Measurements from ENCODE around the gene FCSK.
A peak's percentile ranks its signal among the peaks of the same experiment; 100 is the strongest.

The FCSK gene

DNA sequence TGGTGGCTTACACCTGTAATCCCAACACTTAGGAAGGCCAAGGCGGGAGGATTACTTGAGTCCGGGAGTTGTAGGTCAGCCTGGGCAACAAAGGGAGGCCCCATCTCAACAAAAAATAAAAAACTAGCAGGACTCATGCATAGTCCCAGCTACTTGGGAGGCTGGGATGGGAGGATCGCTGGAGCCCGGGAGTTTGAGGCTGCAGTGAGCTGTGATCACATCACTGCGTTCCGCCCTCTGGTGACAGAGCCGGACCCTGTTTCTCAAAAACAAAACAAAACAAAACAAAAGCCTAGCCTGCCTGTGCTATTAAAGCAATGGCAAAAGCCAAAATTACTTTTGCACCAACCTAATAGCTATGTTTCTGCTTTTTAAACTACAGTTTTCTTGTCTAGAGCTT lies 1.5 kb downstream of the FCSK start:
- no peak for DNase-seq (ENCODE audit: low spot score)

DNA sequence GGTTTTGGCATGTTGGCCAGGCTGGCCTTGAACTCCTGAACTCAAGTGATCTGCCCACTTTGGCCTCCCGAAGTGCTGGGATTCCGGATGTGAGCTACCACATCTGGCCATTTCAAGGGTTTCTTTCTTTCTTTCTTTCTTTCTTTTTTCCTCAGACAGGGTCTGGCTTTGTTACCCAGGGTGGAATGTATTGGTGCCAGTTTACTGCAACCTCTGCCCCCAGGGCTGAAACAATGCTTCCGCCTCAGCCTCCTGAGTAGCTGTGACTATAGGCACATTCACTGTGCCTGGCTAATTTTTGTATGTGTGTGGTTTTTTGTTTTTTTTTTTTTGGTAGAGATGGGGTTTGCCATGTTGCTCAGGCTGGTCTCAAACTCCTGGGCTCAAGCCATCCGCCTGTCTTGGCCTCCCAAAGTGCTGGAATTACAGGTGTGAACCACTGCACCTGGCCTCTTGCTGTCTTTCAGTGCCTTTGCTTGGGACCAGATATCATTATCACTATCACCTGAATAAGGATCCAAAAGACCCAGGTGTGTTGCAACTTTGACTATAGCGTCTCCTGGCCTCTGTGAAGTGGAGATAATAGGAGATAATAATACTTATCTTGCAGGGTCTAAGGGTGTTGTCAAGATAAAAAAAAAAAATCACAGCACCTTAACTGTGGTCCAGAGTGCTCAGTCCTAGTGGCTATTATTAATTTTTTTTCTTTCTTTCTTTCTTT lies 3.2 kb downstream of the FCSK start:
- no peak for DNase-seq (ENCODE audit: low spot score)

- no peak for DNase-seq (ENCODE audit: low spot score)
Measured at GRCh38 chr16:70460737-70461261, 6.4 kb downstream of the FCSK start.

GRCh38 chr16:70463235-70463634 lies 8.8 kb downstream of the FCSK start:
- no peak for DNase-seq (ENCODE audit: low spot score)

- DNase-seq (ENCODE audit: low spot score) = no peak
Measured at GRCh38 chr16:70465999-70466804, 11.8 kb downstream of the FCSK start.

DNA sequence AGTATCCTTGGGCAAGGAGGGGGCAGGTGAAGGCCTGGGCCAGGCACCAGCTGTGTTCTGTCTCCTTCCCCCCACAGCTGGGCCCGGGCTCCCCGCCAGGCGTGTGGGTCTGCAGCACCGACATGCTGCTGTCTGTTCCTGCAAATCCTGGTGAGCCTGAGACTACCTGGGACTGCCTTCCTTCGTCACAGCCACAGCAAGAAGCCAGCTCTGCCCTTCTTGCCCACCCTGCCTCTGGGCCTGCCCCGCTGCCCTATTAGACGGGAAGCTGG lies 12.3 kb downstream of the FCSK start:
- DNase-seq (ENCODE audit: low spot score) = no peak

DNA sequence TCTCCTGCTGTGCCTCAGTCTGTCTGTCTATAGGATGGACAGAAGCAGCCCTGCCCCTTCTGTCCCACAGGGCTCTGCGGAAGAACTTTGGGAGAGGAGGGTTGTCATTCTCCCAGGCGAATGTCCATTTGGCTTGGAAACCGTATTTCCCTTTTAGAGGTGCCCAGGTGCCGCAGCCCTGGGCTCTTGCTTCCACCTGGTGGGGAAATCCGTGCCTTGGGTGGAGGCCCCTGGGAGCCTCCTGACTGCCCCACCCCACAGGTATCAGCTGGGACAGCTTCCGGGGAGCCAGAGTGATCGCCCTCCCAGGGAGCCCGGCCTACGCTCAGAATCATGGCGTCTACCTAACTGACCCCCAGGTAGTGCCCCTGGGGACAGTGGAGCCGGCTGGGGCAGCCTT lies 12.7 kb downstream of the FCSK start:
- DNase-seq (ENCODE audit: low spot score) = no peak

DNA sequence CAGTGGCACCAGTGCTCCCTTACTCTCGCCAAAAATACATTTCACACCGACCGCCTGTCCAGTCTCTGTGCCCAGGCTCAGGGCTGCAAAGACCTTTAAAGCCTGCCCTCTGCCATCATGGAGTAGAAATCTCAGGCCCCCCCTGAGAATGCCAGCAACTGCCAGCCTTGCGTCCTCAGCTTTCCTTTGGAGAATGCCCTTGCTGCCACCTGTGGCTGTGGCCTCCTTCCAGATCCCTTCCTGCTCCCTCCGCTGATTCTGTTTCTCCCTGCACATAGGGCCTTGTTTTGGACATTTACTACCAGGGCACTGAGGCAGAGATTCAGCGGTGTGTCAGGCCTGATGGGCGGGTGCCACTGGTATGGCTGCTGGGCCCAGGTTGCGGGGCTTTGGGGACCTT lies 13.2 kb downstream of the FCSK start:
- no peak for DNase-seq (ENCODE audit: low spot score)

GRCh38 chr16:70468776-70469525 lies 14.6 kb downstream of the FCSK start:
- DNase-seq (ENCODE audit: low spot score) = no peak

- DNase-seq (ENCODE audit: low spot score) = no peak
Measured at GRCh38 chr16:70470141-70470926, 15.9 kb downstream of the FCSK start.

DNA sequence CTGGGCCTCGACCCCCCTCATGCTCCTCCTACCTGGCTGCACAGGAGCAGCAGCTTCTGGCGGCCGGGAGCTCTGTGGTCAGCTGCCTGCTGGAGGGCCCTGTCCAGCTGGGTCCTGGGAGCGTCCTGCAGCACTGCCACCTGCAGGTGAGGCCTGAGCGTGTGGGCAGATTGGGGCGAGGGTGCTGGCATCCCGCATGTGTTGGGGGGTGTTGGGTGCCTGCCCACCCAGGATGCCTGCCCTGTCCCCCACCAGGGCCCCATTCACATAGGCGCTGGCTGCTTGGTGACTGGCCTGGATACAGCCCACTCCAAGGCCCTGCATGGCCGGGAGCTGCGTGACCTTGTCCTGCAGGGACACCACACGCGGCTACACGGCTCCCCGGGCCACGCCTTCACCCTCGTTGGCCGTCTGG lies 16.5 kb downstream of the FCSK start:
- no peak for DNase-seq (ENCODE audit: low spot score)

GRCh38 chr16:70472786-70473433 lies 18.5 kb downstream of the FCSK start:
- DNase-seq (ENCODE audit: low spot score) = no peak

DNA sequence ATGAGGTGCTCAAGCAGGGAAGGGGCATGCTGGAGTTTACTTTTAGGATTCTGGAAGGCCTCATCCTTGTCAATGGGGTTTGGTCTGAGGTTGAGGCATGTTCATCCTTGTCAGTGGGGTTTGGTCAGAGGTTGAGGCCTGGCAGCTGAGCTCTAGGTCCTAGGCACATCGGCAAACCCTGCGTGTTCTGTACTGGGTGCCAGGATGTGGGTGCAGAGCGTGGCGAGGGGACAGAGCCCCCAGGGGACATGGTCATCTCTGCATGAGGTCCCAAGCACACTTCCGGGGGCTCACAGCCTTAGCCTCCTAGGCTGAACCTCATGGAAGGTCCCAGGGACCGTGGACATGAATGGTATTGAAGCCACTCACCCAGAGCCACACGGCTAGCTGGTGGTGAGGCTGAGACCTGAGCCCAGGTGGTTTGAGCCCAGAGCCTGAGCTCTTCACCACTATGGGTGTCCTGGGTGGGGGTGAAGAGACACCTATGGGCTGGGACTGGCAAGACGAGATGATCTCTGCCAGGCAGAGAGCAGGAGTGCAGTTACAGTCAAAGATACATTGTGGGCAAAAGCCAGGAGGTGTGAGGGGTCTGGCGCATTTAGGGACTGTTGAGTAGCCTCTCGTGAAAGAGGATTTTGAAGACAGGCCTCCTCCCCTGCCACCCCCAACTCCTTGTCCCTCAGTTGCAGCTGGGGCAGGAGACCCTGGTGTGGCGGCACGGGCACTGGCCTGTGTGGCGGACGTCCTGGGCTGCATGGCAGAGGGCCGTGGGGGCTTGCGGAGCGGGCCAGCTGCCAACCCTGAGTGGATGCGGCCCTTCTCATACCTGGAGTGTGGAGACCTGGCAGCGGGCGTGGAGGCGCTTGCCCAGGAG lies 19.3 kb downstream of the FCSK start:
- DNase-seq (ENCODE audit: low spot score) = no peak

DNA sequence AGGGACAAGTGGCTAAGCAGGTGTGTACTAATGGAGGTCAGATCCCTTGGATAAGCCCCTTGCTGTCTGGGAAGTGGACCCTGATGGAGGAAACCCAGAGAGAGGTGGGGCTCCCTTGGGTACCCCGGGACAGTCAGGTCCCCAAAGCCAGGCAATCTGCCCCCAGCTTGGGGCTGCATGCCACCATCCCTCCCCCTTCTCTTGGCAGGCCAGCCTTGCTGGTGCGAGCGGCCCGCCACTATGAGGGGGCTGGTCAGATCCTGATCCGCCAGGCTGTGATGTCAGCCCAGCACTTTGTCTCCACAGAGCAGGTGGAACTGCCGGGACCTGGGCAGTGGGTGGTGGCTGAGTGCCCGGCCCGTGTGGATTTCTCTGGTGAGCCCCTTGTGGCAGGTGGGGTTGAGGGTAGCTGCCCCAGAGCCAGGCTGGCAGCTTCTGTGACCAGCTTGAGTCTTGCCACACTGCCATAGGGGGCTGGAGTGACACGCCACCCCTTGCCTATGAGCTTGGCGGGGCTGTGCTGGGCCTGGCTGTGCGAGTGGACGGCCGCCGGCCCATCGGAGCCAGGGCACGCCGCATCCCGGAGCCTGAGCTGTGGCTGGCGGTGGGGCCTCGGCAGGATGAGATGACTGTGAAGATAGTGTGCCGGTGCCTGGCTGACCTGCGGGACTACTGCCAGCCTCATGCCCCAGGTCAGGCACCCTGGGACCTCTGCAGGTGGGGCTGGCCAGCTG lies 20.1 kb downstream of the FCSK start:
- DNase-seq (ENCODE audit: low spot score) = no peak

GRCh38 chr16:70475054-70475871 lies 20.9 kb downstream of the FCSK start:
- DNase-seq (ENCODE audit: low spot score) = no peak

GRCh38 chr16:70476272-70477020 lies 22.1 kb downstream of the FCSK start:
- peak; percentile 63 for DNase-seq (ENCODE audit: low spot score)

GRCh38 chr16:70478169-70478568 lies 23.8 kb downstream of the FCSK start:
- DNase-seq (ENCODE audit: low spot score) = no peak

GRCh38 chr16:70478912-70479341 lies 24.5 kb downstream of the FCSK start:
- DNase-seq (ENCODE audit: low spot score) = no peak

Measured in COLO829 (cell line).